Measurements from ENCODE around the gene C3orf20.
A peak's percentile ranks its signal among the peaks of the same experiment; 100 is the strongest.

C3orf20 gene

DNA sequence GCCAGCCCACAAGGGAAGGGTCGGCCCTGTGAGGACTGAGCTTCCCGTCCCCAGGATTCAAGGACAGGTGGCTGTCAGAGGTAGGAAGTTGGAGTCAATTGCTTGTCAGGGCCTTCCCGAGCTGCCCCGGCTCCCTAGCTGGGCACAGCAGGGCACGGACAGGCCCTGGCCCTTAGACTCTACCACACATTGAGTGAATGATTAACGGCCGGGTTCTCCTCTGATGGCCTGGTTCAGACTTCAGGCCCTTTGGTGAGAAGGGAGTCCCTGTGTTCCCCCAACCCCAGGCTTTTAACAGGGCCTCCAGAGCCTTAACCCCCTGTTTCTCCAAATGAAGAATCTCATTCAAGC, 127.4 kb downstream of the C3orf20 start:
- no peak for ATAC-seq

DNA sequence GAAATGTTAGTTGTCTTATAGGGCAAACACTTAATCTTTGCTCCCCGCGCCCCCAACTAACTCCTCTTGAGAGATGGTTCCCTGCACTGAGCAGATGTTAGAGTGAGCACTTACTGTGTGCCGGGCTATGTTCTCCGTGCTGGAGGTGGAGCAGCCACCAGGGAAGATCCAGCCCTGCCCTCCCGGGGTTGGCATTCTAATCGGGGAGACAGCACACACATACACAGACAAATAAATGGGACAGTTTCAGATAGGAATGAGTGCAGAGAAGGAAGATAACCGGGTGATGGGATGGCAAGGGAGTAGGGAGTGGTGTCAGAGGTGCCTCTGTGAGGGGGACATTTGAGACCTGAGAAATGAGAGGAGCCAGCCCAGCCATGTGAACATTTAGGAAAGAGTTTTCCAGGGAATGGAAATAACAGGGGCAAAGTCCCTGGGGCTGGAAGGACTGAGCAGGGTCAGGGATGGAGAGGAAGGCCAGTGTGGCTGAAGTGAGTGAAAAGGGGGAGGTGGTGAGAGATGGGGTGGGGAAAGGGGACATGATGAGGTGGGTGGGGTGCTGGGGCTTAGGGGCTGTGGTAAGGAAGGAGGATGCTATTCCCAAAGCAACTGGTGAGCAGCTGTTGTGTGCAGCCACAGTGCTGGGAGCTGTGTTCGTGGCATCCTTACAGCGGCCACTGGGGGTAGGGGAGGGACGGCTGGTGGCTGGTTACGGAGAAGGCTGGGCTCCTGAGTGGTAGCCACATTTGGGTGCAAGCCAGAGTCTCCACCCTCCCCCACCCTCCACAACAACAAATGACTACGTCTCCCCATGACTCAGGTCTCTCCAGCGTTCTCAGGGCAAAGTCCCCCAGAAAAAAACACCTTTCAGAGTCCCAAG, 128.4 kb downstream of the C3orf20 start:
- peak; percentile 42; the same call in 1 of the 3 replicates for ATAC-seq
- TF ChIP-seq CSDC2 (CRISPR knock-in tag; IDR thresholded peaks at IDR 0.05) (no peak), ZFP30 (CRISPR knock-in tag; IDR thresholded peaks at IDR 0.05) (no peak), GLIS3 (CRISPR knock-in tag; IDR thresholded peaks at IDR 0.05) (no peak), TCF4 (CRISPR knock-in tag; IDR thresholded peaks at IDR 0.05; ENCODE audit: borderline replicate concordance) (no peak), SNAI2 (CRISPR knock-in tag; IDR thresholded peaks at IDR 0.05) (no peak), ESRRG (CRISPR knock-in tag; IDR thresholded peaks at IDR 0.05) (no peak), BACH2 (CRISPR knock-in tag; IDR thresholded peaks at IDR 0.05; ENCODE audit: borderline replicate concordance) (no peak)
- TF ChIP-seq, protein P1, sequence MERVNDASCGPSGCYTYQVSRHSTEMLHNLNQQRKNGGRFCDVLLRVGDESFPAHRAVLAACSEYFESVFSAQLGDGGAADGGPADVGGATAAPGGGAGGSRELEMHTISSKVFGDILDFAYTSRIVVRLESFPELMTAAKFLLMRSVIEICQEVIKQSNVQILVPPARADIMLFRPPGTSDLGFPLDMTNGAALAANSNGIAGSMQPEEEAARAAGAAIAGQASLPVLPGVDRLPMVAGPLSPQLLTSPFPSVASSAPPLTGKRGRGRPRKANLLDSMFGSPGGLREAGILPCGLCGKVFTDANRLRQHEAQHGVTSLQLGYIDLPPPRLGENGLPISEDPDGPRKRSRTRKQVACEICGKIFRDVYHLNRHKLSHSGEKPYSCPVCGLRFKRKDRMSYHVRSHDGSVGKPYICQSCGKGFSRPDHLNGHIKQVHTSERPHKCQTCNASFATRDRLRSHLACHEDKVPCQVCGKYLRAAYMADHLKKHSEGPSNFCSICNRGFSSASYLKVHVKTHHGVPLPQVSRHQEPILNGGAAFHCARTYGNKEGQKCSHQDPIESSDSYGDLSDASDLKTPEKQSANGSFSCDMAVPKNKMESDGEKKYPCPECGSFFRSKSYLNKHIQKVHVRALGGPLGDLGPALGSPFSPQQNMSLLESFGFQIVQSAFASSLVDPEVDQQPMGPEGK (CRISPR knock-in tag; IDR thresholded peaks at IDR 0.05; ENCODE audit: borderline replicate concordance) = no peak
- TF ChIP-seq, protein P2, sequence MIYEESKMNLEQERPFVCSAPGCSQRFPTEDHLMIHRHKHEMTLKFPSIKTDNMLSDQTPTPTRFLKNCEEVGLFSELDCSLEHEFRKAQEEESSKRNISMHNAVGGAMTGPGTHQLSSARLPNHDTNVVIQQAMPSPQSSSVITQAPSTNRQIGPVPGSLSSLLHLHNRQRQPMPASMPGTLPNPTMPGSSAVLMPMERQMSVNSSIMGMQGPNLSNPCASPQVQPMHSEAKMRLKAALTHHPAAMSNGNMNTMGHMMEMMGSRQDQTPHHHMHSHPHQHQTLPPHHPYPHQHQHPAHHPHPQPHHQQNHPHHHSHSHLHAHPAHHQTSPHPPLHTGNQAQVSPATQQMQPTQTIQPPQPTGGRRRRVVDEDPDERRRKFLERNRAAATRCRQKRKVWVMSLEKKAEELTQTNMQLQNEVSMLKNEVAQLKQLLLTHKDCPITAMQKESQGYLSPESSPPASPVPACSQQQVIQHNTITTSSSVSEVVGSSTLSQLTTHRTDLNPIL (CRISPR knock-in tag; IDR thresholded peaks at IDR 0.05; ENCODE audit: low read depth) = no peak

More for the DNA sequence above, 127.4 kb downstream of the C3orf20 start:
- TF ChIP-seq, protein P3, sequence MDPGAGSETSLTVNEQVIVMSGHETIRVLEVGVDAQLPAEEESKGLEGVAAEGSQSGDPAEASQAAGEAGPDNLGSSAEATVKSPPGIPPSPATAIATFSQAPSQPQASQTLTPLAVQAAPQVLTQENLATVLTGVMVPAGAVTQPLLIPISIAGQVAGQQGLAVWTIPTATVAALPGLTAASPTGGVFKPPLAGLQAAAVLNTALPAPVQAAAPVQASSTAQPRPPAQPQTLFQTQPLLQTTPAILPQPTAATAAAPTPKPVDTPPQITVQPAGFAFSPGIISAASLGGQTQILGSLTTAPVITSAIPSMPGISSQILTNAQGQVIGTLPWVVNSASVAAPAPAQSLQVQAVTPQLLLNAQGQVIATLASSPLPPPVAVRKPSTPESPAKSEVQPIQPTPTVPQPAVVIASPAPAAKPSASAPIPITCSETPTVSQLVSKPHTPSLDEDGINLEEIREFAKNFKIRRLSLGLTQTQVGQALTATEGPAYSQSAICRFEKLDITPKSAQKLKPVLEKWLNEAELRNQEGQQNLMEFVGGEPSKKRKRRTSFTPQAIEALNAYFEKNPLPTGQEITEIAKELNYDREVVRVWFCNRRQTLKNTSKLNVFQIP (CRISPR knock-in tag; IDR thresholded peaks at IDR 0.05; ENCODE audit: borderline replicate concordance, low read depth) = no peak
- no peak for TF ChIP-seq ZNF8 (CRISPR knock-in tag; IDR thresholded peaks at IDR 0.05)
- no peak for TF ChIP-seq PPARA (CRISPR knock-in tag; IDR thresholded peaks at IDR 0.05; ENCODE audit: borderline replicate concordance)
- no peak for TF ChIP-seq ZNF565 (CRISPR knock-in tag; conservative IDR thresholded peaks at IDR 0.05; ENCODE audit: low read depth)
- TF ChIP-seq, protein P4, sequence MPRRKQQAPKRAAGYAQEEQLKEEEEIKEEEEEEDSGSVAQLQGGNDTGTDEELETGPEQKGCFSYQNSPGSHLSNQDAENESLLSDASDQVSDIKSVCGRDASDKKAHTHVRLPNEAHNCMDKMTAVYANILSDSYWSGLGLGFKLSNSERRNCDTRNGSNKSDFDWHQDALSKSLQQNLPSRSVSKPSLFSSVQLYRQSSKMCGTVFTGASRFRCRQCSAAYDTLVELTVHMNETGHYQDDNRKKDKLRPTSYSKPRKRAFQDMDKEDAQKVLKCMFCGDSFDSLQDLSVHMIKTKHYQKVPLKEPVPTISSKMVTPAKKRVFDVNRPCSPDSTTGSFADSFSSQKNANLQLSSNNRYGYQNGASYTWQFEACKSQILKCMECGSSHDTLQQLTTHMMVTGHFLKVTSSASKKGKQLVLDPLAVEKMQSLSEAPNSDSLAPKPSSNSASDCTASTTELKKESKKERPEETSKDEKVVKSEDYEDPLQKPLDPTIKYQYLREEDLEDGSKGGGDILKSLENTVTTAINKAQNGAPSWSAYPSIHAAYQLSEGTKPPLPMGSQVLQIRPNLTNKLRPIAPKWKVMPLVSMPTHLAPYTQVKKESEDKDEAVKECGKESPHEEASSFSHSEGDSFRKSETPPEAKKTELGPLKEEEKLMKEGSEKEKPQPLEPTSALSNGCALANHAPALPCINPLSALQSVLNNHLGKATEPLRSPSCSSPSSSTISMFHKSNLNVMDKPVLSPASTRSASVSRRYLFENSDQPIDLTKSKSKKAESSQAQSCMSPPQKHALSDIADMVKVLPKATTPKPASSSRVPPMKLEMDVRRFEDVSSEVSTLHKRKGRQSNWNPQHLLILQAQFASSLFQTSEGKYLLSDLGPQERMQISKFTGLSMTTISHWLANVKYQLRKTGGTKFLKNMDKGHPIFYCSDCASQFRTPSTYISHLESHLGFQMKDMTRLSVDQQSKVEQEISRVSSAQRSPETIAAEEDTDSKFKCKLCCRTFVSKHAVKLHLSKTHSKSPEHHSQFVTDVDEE (CRISPR knock-in tag; IDR thresholded peaks at IDR 0.05) = no peak
- TF ChIP-seq, protein P5, sequence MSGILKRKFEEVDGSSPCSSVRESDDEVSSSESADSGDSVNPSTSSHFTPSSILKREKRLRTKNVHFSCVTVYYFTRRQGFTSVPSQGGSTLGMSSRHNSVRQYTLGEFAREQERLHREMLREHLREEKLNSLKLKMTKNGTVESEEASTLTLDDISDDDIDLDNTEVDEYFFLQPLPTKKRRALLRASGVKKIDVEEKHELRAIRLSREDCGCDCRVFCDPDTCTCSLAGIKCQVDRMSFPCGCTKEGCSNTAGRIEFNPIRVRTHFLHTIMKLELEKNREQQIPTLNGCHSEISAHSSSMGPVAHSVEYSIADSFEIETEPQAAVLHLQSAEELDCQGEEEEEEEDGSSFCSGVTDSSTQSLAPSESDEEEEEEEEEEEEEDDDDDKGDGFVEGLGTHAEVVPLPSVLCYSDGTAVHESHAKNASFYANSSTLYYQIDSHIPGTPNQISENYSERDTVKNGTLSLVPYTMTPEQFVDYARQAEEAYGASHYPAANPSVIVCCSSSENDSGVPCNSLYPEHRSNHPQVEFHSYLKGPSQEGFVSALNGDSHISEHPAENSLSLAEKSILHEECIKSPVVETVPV (CRISPR knock-in tag; IDR thresholded peaks at IDR 0.05) = no peak
- TF ChIP-seq ZFP3 (CRISPR knock-in tag; IDR thresholded peaks at IDR 0.05) = no peak
- no peak for TF ChIP-seq TOX (CRISPR knock-in tag; IDR thresholded peaks at IDR 0.05; ENCODE audit: borderline replicate concordance)
- TF ChIP-seq, protein P2 (CRISPR knock-in tag; IDR thresholded peaks at IDR 0.05; ENCODE audit: low read depth) = no peak
- TF ChIP-seq ZFP30 (CRISPR knock-in tag; IDR thresholded peaks at IDR 0.05) = no peak
- TF ChIP-seq TCF4 (CRISPR knock-in tag; IDR thresholded peaks at IDR 0.05; ENCODE audit: borderline replicate concordance) = no peak
- TF ChIP-seq ZNF70 (CRISPR knock-in tag; IDR thresholded peaks at IDR 0.05) = no peak
- no peak for TF ChIP-seq ARNTL (CRISPR knock-in tag; IDR thresholded peaks at IDR 0.05; ENCODE audit: borderline replicate concordance, low read depth)
- no peak for TF ChIP-seq BACH2 (CRISPR knock-in tag; IDR thresholded peaks at IDR 0.05; ENCODE audit: borderline replicate concordance)
- TF ChIP-seq ISL1 (CRISPR knock-in tag; IDR thresholded peaks at IDR 0.05) = no peak
- TF ChIP-seq SNAI2 (CRISPR knock-in tag; IDR thresholded peaks at IDR 0.05) = no peak
- TF ChIP-seq, protein P1 (CRISPR knock-in tag; IDR thresholded peaks at IDR 0.05; ENCODE audit: borderline replicate concordance) = no peak
- TF ChIP-seq GLIS3 (CRISPR knock-in tag; IDR thresholded peaks at IDR 0.05) = no peak
- TF ChIP-seq ESRRG (CRISPR knock-in tag; IDR thresholded peaks at IDR 0.05) = no peak
- TF ChIP-seq ZC3H10 (CRISPR knock-in tag; IDR thresholded peaks at IDR 0.05) = no peak
